Smooth muscle cell (in vitro differentiated cells): Measurements from ENCODE around the gene ANKRD44. TPM values are rescaled to one million over a fixed set of nuclear protein-coding genes. Genes with fewer than 3 reads are reported as not detected.

Experiments
- DNase-seq: peaks from one replicate; lab custom pipeline; 2025; ENCODE audit not compliant: unreplicated experiment; lab: John Stamatoyannopoulos, UW
- H2AFZ ChIP-seq: fragments of 200-600 bp; sonication (generic); 2 replicates; pipeline ENCODE4 v1.6.0; 2016; ENCODE audit warnings: antibody characterized with exemption, low read depth, mild to moderate bottlenecking
- H3F3A ChIP-seq: fragments of 200-600 bp; sonication (generic); 2 replicates; pipeline ENCODE4 v1.6.0; 2017; ENCODE audit warnings: antibody characterized with exemption, low read depth
- H3K27ac ChIP-seq: fragments of 200-600 bp; sonication (generic); 2 replicates; pipeline ENCODE4 v1.5.1; 2016; ENCODE audit warnings: low read depth, mild to moderate bottlenecking
- H3K27me3 ChIP-seq: fragments of 200-600 bp; sonication (generic); 2 replicates; pipeline ENCODE4 v1.6.1; 2016; ENCODE audit warnings: low read depth, mild to moderate bottlenecking
- H3K36me3 ChIP-seq: fragments of 200-600 bp; sonication (generic); 2 replicates; pipeline ENCODE4 v1.5.1; 2016; ENCODE audit warnings: low read depth
- H3K4me1 ChIP-seq: fragments of 200-600 bp; sonication (generic); 2 replicates; pipeline ENCODE4 v1.5.1; 2016; ENCODE audit warnings: low read depth
- H3K4me2 ChIP-seq: fragments of 200-600 bp; sonication (generic); 2 replicates; pipeline ENCODE4 v1.6.0; 2016; ENCODE audit warnings: mild to moderate bottlenecking
- H3K4me3 ChIP-seq: fragments of 200-600 bp; sonication (generic); 2 replicates; pipeline ENCODE4 v1.5.1; 2016; ENCODE audit warnings: mild to moderate bottlenecking
- H3K79me2 ChIP-seq: fragments of 200-600 bp; sonication (generic); 2 replicates; pipeline ENCODE4 v1.6.0; 2016; ENCODE audit warnings: low read depth, mild to moderate bottlenecking
- H3K9ac ChIP-seq: fragments of 200-600 bp; sonication (generic); 2 replicates; pipeline ENCODE4 v1.6.0; 2016; ENCODE audit warnings: low read depth
- H3K9me3 ChIP-seq: fragments of 200-600 bp; sonication (generic); replicated peaks from 2 replicates; pipeline ENCODE4 v1.5.1; 2016; ENCODE audit warnings: low read depth
- H4K20me1 ChIP-seq: fragments of 200-600 bp; sonication (generic); 2 replicates; pipeline ENCODE4 v1.6.0; 2016; ENCODE audit warnings: low read depth
- CTCF ChIP-seq: fragments of 200-600 bp; sonication (generic); IDR thresholded peaks from 2 replicates; pipeline ENCODE4 v1.5.1; 2017; ENCODE audit warnings: borderline replicate concordance, mild to moderate bottlenecking, antibody characterized with exemption; ENCODE audit not compliant: insufficient read depth, poor library complexity, severe bottlenecking
- WGBS: methylation state at CpG from one replicate; pipeline ENCODE4 v1.1.7; 2016; ENCODE audit warnings: low lambda C conversion rate; 5-methylcytosine and 5-hydroxymethylcytosine counted together
- polyA plus RNA-seq: library from polyadenylated mRNA; unstranded; fragments of >200 nt; fragmentation: Nextera tagmentation; extraction: Ambion mirVana; gene quantifications from 2 replicates; pipeline ENCODE4 v1.2.1, GENCODE V29; 2016
- total RNA-seq: library from RNA; depleted of rRNA; stranded (reverse); fragments of >200 nt; gene quantifications from 2 replicates; pipeline ENCODE4 v1.2.3, GENCODE V29; 2014

Gene ANKRD44
- total and polyA plus RNA-seq, 2 experiments from 2014 or later = 3.6 to 5.5 TPM

GRCh38 chr2:197236159-197236558, 74.4 kb downstream of the ANKRD44 start:
- TF ChIP-seq CTCF = no peak
- Histone ChIP-seq H3K9ac (no peak overlapping the region), H3K4me2 (no peak overlapping the region), H2AFZ (no peak overlapping the region), H3K4me1 (no peaks in the 10 kb centered on the region), H3K9me3 (no peaks in the 10 kb centered on the region), H4K20me1 (no peaks in the 10 kb centered on the region), H3K4me3 (no peak overlapping the region), H3K27ac (no peak overlapping the region), H3K27me3 (no peaks in the 10 kb centered on the region), H3F3A (no peaks in the 10 kb centered on the region), H3K79me2 (no peaks in the 10 kb centered on the region), H3K36me3 (no peaks in the 10 kb centered on the region)
- WGBS = 91% methylated on average over 2 of the region's 2 CpGs
- DNase-seq = no peak

- H3K9me3 ChIP-seq = no peaks in the 10 kb centered on the region
- H3K9ac ChIP-seq = no peak overlapping the region
- no peaks in the 10 kb centered on the region for H3K79me2 ChIP-seq
- no peak overlapping the region for H3K4me3 ChIP-seq
- no peak for TF ChIP-seq CTCF
- no peaks in the 10 kb centered on the region for H3F3A ChIP-seq
- H3K36me3 ChIP-seq = no peaks in the 10 kb centered on the region
- no peak for DNase-seq
- no peak overlapping the region for H3K27ac ChIP-seq
- H3K27me3 ChIP-seq = no peaks in the 10 kb centered on the region
- H3K4me2 ChIP-seq = no peak overlapping the region
- no peak overlapping the region for H2AFZ ChIP-seq
- 92% methylated on average over 3 of the region's 3 CpGs for WGBS
- H3K4me1 ChIP-seq = no peaks in the 10 kb centered on the region
- H4K20me1 ChIP-seq = no peaks in the 10 kb centered on the region
Measured at GRCh38 chr2:197235711-197236110, 74.9 kb downstream of the ANKRD44 start.

GRCh38 chr2:197234671-197235191, 75.8 kb downstream of the ANKRD44 start:
- WGBS = 87% methylated on average over 4 of the region's 4 CpGs
- H3K4me2 ChIP-seq = no peak overlapping the region
- no peak overlapping the region for H3K27ac ChIP-seq
- no peak for TF ChIP-seq CTCF
- no peaks in the 10 kb centered on the region for H3K27me3 ChIP-seq
- no peak overlapping the region for H3K4me3 ChIP-seq
- no peaks in the 10 kb centered on the region for H3F3A ChIP-seq
- no peaks in the 10 kb centered on the region for H3K4me1 ChIP-seq
- H3K79me2 ChIP-seq = no peaks in the 10 kb centered on the region
- no peak overlapping the region for H2AFZ ChIP-seq
- H3K9me3 ChIP-seq = no peaks in the 10 kb centered on the region
- no peaks in the 10 kb centered on the region for H4K20me1 ChIP-seq
- no peak for DNase-seq
- H3K36me3 ChIP-seq = no peaks in the 10 kb centered on the region
- H3K9ac ChIP-seq = no peak overlapping the region

GRCh38 chr2:197233473-197233872, 77.1 kb downstream of the ANKRD44 start:
- Histone ChIP-seq H3K9ac (no peak overlapping the region), H3K4me1 (no peaks in the 10 kb centered on the region), H3K4me2 (no peak overlapping the region), H3K36me3 (no peaks in the 10 kb centered on the region), H3K4me3 (no peak overlapping the region), H3K27me3 (no peaks in the 10 kb centered on the region), H3K9me3 (no peaks in the 10 kb centered on the region), H2AFZ (no peak overlapping the region), H3K79me2 (no peaks in the 10 kb centered on the region), H3K27ac (no peak overlapping the region), H4K20me1 (no peaks in the 10 kb centered on the region), H3F3A (no peaks in the 10 kb centered on the region)
- no peak for DNase-seq
- no peak for TF ChIP-seq CTCF
